RWPE1 (cell line): ENCODE data around the gene EYA4.

Experiments
- CTCF ChIA-PET: fragments of 350-600 bp; sonication (Branson Sonifier 250); formaldehyde crosslinking; extraction: SDS; loops from one replicate; lab custom pipeline; 2021; lab: Yijun Ruan, JAX
- POLR2A ChIA-PET: fragments of 400-600 bp; formaldehyde crosslinking; extraction: SDS; loops from one replicate; lab custom pipeline; 2020; ENCODE audit warnings: antibody characterized with exemption; ENCODE audit not compliant: low non-redundant PET; lab: Yijun Ruan, JAX
- DNase-seq: peaks from one replicate; pipeline ENCODE4 v3.0.0; 2012; ENCODE audit warnings: low spot score
- H3K27ac ChIP-seq: fragments of 450-650 bp; 2 replicates; pipeline ENCODE4 v1.5.1; 2017
- TF ChIP-seq, protein P1 (sequence below): fragments of 450-650 bp; conservative IDR thresholded peaks from 2 replicates; pipeline ENCODE4 v1.5.1; 2017; ENCODE audit warnings: low read depth, mild to moderate bottlenecking

Gene EYA4

DNA sequence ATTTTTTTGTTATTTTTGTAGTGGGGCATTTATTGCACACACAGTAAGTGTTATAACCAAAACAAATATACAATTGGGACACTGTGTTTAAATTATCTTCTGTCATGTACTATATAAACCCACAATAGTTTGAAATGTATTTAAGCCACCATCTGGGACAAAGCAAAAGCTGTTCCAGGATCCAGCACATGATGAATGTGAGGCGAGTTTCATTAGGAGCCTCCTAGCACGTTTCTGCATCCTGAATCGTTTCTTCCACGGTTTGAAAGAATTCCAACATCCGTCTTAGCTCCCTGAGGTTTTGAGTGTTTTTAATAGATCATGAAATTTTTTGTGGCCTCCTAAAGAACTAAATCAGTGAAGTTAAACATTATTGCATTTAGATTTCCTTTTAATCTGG lies 65.8 kb downstream of the EYA4 start:
- CTCF ChIA-PET = no interaction called here
- no peak overlapping the region for H3K27ac ChIP-seq
- DNase-seq = no peak
- POLR2A ChIA-PET = interaction anchor here (0.6 kb wide), 1 partner anchor 17 kb away, joined by 6 read pairs; no protein-coding TSS in a partner anchor
- TF ChIP-seq, protein P1, sequence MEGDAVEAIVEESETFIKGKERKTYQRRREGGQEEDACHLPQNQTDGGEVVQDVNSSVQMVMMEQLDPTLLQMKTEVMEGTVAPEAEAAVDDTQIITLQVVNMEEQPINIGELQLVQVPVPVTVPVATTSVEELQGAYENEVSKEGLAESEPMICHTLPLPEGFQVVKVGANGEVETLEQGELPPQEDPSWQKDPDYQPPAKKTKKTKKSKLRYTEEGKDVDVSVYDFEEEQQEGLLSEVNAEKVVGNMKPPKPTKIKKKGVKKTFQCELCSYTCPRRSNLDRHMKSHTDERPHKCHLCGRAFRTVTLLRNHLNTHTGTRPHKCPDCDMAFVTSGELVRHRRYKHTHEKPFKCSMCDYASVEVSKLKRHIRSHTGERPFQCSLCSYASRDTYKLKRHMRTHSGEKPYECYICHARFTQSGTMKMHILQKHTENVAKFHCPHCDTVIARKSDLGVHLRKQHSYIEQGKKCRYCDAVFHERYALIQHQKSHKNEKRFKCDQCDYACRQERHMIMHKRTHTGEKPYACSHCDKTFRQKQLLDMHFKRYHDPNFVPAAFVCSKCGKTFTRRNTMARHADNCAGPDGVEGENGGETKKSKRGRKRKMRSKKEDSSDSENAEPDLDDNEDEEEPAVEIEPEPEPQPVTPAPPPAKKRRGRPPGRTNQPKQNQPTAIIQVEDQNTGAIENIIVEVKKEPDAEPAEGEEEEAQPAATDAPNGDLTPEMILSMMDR = no peak

DNA sequence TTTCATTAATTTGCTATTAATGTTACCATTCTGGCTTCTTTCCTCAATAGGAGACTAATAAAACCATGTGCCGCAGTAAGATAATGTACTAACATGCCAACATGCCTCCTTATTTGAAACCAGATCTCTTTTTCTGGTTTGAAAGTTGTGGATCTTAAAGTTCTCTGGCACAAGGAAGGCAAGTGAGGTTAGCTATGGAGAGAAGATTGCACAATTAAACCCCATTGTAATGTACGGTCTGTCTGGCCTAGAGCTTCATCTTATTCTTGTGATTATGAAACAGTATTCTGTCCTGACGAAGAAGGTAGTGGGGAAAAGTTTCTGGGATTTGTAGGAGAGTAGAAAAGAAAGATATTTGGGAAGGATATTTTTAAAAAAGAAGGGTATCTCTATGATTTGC lies 68.4 kb downstream of the EYA4 start:
- ChIA-PET CTCF (no interaction called here), POLR2A (no interaction called here)
- TF ChIP-seq, protein P1 = no peak
- H3K27ac ChIP-seq = no peak overlapping the region
- DNase-seq = no peak

DNA sequence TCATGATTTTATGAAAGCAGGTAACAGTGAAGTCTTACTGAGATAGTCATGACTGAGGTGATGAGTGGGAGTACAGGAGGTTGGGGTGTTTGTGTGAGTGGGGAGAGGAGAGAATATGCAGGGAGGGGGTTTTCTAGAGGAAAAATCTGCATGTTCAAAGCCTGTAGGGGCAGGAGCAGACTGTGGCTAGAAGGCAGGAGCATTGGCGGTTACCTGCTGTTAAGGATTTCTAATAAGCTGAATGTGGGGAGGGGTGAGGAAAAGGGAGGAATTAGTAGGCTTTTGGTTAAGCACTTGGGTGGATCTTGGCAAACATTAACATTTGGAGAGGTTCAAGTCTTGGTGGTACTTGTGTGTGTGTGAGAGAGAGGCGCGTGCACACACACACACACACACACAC lies 70.8 kb downstream of the EYA4 start:
- ChIA-PET POLR2A (no interaction called here), CTCF (no interaction called here)
- no peak for DNase-seq
- H3K27ac ChIP-seq = no peak overlapping the region
- TF ChIP-seq, protein P1 = no peak

DNA sequence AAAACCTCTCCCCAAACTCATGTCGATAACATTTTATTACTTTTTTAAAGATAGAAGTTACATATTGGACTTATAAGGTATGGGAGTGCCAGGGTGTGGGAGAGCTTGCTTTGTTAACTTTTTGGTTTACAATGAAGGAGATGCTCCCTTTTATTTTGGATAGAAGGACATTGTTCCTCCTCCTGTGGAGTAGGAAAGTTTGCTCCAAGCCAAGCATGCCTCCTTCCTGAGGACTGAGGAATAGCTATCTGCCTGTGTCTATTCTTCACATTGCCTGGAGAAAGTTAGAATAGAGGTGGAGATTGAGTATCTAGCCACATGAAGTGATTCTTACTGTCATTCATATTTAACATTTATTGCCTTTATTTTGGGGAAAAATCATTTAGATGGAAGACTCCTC lies 71.9 kb downstream of the EYA4 start:
- no peak overlapping the region for H3K27ac ChIP-seq
- no peak for DNase-seq
- ChIA-PET POLR2A (no interaction called here), CTCF (no interaction called here)
- TF ChIP-seq, protein P1 = no peak

DNA sequence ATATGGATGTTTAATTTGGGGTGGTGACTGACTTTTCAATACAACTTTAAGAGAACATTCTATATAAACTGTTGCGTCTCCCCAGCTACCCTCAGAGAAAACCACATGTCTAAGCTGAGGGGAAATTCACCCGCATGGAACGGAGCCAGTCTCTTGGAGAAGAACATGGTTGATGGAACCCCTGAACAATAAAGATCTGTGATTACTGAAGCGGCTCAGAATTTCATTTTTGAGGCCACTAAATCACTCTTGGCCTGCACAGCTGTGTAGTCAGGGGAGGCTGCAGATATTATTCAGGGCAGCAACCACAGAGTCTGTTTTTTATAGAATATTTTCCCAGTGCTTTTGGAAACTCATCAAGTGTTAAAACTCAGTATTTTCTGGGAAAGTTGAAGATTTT lies 73.8 kb downstream of the EYA4 start:
- DNase-seq = no peak

DNA sequence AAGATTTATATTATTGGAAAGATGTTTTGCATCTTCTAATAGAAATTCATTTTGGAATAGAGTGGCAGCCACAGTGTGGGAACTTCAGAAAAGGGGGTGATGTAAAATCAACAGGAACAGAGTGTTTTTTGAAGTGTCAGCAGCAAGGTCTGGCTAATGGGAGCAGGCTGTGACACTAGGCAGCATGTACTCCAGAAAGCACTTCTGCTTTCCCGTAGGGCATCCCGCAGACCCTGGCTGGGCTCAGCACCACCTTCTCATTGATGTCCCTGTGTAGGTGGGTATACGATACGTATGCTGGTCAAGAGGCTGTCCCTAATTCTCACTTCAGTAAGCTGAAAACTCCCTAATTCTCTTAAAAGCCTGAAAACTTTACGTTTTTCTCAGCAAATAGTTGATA lies 74.7 kb downstream of the EYA4 start:
- no peak for DNase-seq
- ChIA-PET CTCF (no interaction called here), POLR2A (no interaction called here)
- TF ChIP-seq, protein P1 = no peak
- no peak overlapping the region for H3K27ac ChIP-seq

More for the DNA sequence above, 73.8 kb downstream of the EYA4 start:
- H3K27ac ChIP-seq = no peak overlapping the region
- POLR2A ChIA-PET = no interaction called here
- CTCF ChIA-PET = no interaction called here
- TF ChIP-seq, protein P1 = no peak

DNA sequence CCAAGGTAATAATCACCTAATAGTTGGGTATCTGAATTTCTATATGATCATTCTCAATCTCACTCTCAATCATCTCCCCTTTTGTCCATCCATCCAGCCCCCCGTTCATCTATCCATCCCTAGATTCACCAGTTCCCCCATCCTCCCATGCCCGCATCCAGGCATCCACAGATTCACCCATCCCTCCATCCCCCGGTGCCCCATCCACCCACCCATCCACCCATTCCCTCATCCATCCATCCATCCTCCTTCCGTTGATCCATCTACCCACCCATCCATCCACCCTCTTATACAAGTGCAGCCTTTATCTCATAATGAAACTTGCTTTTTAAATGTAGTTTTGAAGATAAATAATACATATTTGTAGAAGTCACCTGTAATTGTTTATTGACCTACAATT lies 76.5 kb downstream of the EYA4 start:
- H3K27ac ChIP-seq = no peak overlapping the region
- TF ChIP-seq, protein P1 = no peak
- ChIA-PET POLR2A (no interaction called here), CTCF (interaction anchor here (0.6 kb wide), 1 partner anchor 1019 kb away, joined by 5 read pairs; no protein-coding TSS in a partner anchor)
- no peak for DNase-seq
